Testis (tissue), 2 donors: ENCODE data around the gene FIGNL1.

Source experiments
- CTCF ChIP-seq, 3 experiments: fragments of 450-650 bp in 2 of 3; fragments of 200-600 bp in 1 of 3; sonication (generic) in 1 of 3; IDR thresholded peaks; one replicate each; pipeline ENCODE4 v1.5.1; 2016 to 2019; ENCODE audit warnings: antibody characterized with exemption in 3 of 3, mild to moderate bottlenecking in 2 of 3, moderate library complexity in 1 of 3
- POLR2A ChIP-seq: fragments of 450-650 bp; IDR thresholded peaks from one replicate; pipeline ENCODE4 v1.6.1; 2017; ENCODE audit warnings: antibody characterized with exemption, mild to moderate bottlenecking, moderate library complexity

GRCh38 chr7:50455658-50456057 is 5.5 kb upstream of the FIGNL1 start:
- TF ChIP-seq CTCF (IDR thresholded peaks at IDR 0.05) (no peak), POLR2A (no peak)
